ENCODE results near the gene MOV10L1.

DNA sequence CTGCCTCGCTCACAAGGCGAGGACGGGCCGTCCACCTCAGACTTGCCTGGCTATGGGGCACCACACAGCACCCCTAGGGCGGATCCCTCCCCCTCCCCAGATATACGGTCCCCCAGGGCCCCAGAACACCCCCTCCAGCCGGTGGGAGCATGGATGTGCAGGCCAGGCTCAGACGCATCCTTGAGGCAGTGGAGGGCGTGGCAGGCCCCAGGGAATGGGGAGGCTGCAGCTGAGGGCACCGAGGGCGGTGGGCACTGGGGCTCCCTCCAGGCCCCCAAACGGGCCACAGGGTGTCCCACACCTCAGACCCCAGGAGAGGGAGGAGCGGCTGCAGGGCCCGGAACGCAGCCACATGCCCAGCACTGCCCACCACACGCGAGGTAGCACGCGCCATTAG lies 43.8 kb upstream of the MOV10L1 start:
- TF ChIP-seq POLR2AphosphoS5 (IDR thresholded peaks at IDR 0.05) (no peak), CTCF (IDR thresholded peaks at IDR 0.05) (no peak), POLR2A (IDR thresholded peaks at IDR 0.05) (no peak)
